ENCODE data around the gene HABP4.
"Not testable (repeated sequence)": the region's sequence is repeated elsewhere in the genome, so short reads cannot be mapped to it uniquely, and the experiment has no call there.

The HABP4 gene

DNA sequence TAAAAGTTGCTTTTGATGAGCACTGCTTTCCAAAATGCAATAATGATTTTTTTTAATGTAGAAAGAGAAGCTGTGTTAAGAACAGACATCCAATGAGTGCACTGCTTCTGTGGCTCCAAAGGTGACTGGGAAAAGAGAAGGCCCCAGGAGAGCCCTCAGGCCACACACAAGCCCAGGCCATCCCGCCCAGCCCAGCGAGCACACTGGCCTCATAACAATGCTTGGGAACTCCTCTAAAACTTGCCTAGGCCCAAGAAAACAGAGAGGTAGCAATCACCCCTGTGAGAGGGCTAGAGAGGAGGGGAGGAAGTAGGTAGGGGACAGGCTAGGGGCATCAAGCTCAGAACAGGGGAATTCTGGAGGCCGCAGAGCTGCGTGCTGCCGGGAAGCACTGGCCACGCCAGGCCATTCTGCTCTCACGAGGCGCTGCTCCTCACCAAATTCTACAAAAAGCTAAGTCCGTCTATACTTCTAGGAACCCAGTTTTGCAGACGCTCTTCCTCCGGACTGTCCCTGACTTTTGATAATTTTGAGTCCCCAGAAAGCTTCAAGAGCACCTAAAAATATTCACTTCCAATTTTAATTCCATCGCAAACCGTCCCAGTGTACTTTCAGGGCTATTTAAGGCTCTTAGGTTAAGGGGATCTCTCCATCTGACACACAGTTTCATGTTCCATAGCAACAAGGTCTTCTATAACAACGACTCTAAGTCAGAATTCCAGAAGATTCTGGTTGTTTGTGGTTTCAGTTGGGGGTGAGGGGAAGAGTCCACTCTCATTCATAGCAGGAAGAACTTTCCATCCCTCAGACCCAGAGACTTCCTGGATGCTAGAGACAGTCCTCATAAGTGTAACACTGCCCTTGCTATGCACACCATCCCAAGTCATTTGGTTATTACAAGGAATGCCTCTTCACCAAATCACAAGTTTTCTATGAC is 51.0 kb downstream of the HABP4 start:
- no peak for DNase-seq

DNA sequence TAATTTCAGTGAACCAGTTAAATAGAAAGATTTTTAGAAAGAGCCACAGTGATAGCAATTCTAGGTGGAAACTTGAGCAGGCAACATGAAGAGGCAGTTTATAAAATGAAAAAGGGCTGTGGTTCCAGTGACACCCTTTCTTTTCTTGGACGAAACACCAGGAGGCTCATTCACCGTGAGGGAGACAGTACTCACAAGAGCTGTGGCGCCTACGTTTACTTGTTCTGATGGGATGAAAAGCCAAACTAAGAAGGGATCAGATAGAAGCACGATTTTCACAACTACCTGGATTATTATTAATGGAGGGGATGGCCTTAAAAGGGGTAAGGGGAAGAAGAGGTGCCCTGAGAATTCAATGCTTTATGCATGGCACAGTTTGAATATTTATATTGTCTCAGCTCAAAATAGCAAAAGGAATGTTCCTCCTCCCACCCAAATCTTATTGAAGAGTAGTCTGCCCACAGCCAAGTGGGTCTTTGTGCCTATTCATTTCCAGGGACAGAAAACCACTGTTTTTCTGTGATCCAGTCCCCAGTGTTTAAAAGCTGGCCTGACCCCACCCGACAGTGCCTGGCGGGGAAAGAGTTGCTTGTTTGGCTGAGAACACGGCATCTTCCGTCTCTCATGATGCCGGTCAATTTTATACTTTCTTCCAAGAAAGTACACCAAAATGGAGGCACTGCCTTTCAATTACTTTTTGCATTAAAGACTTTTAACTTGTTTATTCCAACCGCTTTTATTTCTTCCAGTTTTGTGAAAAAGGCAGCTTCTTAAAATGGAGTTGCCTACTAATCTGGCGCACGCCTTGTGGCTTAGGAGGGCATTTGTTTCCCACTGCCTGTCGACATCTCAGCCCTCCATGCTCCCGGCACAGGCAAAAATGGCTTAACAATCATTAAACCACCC is 51.9 kb downstream of the HABP4 start:
- no peak for DNase-seq

DNA sequence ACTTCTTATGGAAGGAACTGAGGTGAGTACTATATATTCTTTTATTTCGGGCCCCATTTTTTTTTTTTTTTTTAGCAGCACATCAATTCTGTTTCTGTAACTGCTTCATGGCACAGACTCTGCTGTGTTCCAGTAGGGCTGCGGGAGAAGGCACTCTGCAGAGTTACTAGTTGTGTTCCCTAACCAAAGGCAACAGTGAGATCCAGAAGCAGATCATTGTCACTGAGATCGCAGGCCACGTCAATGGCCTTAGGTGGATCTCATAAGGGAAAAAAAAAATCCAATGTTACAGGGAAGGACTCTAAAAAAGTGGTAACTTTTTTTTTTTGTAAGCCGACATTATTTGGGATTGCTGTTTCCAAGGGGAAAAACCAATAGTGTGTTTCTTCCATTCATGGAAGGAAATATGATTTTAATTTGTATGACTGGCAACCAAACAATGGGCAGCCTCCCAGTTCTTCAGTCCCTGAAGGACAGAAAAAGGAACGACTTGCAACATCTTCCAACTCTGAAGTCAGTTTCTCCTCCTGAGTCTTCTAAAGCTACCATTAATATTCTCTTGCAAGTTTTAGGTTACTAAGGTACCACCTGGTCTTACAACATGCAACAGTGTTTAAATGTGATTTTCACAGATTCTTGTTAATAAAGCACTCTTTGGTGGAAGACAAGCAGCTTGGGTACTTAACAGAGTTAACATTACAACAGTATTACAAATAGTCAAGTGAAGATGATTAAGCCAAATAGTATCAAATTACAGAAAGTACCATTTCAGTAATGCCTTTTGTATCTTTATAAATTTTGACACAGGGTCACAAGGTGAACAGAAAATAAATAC is 52.8 kb downstream of the HABP4 start:
- DNase-seq, result no peak

DNA sequence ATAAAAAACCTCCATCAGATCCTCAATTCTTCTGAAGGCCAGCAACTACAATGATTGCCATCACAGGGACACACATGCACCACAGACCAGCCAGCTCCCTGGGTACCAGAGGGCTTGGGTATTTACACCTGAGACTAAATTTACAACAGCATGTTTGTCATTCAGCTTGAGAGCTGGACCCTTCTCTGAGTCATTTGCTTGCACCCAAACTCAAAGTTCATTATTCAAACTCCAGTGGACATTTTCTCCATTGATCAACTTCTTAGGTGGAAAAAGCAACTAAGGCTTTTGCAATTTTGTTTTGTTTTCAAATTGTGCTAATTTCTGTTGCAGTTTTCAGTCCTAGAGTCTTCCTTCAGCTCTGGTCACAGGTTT is 53.4 kb downstream of the HABP4 start:
- not testable (repeated sequence) for DNase-seq

DNA sequence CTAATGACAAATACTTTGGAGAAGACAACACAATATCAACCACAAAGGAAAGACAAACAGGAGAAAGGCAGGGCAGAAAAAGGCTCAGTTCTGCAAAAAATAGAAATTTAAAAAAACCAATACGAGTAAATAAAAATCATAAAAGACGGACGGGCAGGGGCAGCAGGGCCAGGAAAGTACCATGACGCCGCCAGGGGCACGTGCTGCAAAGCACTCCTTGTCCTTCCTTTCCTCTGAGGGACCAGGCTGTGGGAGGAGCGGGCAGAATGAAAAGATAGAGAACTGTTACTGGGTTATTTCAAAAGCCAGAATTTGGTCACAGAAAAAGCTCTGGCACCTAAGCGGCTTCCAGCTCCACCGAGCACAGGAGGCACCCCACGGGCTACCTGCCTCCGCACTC is 53.9 kb downstream of the HABP4 start:
- DNase-seq, result no peak

DNA sequence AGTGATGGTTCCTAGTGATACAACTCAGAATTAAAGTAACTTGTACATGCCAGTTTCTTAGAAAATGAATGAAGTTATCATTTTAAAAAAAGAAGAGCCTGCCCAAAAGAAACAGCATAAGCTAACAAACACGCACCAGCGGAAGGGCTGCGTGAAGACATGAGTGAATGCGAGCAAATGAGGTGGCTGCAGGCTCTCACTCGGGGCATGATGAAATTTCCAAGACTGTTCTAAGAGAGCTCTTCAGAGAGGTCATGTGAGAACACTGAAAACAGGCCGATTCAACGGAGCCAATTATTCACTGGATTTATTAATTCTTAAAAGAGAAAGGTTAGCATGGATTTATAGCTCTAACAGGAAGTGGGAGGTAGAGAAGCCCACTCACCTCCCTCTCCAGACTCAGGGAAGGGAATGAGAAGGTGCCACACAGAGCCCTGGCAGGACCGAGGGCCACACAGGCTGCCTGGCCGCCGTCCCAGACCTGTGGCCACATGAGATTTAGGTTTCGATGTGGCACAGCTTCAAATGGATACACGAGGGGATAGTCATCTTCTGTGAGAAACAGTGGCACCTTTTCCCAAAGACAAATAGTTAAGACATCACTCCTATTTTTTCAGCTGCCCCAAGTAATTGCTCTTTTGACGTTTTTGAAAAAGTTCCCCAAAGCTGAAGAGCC is 55.5 kb downstream of the HABP4 start:
- no peak for DNase-seq

DNA sequence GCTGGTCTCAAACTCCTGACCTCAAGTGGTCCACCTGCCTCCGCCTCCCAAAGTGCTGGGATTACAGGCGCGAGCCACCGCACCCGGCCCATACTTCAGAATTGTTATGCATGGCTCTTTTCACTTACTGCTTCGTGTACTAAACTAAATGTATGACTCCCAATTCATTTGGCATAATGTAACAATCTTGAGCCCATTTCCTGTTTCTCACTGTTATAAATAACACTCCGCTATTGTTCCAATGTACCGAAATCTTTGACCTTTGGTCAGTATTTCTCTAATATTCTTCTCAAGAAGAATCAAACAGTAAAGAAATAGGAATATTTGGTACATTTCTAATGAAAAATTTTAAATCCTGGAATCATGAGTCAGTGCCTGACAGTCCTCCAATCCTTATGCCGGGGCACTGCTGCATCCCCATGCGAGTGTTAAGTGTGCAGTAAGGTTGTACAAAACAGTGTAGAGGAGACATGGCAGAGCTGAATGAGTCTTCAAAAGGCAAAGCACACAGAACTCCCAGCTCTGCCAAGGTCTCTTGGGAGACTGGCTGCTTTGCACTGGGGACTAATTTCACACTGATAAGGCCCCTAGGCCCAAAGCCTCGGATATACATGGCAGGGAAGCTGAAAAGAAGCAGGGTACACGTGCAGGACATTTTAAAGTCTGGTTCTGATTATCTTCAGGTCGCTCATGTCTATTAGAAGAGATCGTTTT is 58.4 kb downstream of the HABP4 start:
- DNase-seq, result no peak

DNA sequence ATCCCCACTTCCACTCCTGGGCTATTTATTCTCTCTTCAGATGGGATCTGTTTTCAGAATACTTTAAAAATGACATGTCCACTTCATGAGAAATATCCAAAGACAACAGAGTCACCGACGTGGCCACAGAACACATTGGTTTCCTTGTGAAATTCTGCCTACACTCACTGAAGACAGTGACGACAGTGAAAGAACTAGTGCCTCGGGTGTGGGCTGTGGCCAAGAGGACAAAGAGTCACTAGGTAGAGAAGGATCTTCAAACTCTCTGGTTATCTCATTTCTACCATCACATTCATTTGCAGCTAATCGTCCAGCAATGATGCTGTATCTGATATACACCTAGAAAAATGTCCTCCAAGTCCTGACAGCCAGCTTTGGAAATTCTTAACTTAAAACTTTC is 59.1 kb downstream of the HABP4 start:
- DNase-seq, result no peak

DNA sequence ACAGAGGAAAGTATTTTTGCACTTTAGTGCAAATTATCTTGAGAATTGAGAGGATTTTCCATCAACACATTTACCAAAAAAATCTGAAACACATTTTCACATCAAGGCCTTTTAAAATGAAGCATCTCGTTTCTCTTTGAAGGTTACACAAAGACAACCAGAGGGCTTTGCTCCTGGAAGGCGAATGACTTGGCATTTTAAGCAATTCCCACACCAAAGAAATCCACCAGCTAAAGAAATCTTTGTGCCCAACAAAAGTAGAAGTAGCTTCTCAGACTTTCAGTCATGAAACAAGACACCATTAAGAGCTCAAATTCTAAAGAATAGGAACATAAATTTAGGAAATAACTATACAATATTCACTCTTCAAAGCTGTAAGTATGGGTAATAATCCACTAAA is 59.9 kb downstream of the HABP4 start:
- DNase-seq, result no peak

DNA sequence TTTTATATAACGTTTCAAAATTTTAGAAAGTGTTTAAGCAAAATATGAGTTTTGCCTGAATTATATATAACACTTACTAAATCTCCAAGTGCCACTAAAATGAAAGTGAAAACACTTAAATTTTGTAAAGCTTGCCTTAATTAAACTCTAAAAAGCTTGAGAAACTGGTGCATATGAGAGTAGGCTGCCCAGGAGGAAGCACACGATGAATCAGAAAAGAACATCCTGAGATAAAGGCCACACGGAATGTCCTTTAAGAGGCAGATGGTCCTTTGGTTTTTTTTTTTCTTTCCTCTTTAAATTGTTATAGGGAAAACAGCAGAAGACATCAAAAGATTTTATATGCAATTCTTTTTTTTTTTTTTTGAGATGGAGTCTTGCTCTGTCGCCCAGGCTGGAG is 60.3 kb downstream of the HABP4 start:
- no peak for DNase-seq

DNA sequence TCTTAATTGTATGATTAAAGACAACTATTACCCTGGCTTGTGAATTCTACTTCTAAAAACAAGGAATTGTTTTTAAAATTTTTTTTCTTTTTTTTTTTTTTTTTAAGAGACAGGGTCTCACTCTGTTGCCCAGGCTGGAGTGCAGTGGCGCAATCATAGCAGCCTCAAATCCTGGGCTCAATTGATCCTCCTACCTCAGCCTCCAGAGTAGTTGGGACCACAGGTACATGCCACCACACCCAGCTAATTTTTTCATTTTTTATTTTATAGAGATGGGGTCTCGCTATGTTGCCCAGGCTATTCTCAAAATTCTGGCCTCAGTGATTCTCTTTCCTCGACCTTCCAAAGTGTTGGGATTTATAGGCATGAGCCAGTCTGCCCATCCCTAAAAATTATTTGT is 62.3 kb downstream of the HABP4 start:
- no peak for DNase-seq

DNA sequence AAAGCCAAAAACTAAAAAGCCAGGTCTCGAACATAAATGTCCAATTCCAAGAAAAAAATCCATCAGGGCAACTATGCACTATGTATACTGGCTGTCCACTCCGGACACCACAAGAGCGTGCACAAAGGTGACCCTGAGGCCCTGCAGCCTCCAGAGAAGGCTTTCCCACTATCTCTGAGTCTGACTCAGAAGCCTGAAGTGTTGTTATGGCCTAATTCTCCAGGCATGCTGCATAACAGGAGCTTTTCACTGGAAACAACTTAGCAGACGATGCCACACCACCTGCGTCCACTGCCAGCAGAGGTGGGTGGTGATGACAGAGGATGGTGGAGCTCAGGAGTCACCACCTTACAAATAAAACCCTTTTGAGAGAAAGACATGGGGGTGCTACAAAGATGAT is 63.7 kb downstream of the HABP4 start:
- DNase-seq, result no peak

DNA sequence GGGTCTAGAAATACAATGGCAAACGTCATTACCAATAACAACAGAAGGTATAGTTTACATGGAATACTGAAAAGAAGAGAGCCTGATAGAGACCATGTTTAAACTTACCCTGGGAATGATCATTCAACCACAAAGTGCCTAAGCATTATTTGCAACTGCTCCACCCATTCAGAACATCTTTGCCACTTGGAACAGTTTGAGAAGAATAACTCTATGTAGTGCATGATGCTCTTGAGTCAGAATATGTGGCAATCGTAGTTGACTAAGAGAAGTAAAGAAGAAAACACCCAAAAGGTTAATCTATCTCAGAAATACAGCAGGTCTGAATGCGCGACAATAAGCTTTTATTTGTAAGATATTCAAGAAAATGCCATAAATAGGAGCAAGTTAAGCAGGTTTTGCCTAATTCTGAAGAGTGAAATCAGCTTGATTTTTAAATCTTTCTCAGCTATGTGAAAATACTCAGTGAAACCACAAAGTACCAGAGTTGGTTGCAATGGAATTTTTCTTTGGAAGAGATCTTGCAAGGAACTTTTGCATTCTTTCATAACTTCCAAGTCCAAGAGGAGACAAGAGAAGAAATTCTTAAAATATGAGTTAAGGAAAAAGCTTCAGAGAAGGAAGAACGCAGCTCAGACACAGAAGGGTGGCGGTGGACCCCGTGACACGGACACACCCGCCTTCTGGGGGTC is 64.3 kb downstream of the HABP4 start:
- no peak for DNase-seq

DNA sequence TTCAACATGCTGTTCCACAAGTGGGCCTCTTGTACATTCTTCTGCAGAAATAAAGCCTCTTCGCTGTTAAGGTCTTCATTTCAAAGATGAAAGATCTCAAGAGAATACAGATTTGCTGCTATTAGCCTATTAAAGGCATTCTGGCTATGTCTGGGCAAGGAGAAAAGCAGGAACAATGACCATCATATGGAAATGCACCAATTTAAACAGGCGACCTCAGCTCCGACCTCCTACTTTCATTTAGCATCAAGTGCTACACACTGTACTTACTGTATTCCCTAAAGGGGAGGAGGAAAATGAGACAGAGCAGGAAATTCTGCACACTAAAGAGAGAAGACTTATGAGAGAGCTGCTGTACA is 64.8 kb downstream of the HABP4 start:
- DNase-seq, result no peak

DNA sequence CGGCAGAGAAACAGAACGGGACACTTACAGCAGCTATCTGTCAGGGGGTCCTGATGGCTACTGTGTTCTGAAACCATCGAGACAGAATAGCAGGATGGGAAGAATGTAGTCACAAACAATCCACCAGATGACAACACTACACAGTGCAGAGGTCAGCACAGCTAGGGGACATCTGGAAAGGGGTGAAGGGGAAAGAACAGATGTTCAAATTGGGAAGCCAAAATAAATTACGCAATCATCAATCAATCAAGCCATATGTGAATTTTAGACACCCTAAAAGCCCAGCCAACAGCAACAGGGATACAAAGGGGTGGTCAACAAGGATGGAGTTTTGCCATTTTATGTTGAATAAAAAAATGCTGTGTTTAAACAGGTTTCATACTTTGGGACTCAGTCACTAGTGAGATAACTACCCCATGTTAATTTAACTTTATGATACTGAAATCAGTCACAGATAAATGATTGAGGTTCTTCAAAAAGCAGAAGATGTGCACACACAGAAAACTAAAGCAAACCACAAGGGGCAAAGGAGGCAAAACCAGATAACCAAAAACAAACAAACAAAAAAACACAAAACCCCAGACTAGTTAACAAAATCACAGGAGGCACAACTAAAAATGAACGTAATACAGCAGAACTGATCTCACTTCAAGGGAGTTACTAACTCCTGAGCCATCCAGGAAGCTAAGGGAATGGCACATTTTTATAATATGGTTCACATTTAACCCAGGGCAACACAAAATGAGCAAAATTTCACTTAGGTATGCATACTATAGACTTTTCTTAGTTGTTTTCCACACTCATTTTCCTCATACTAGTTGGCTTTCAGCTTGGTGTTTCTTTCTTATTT is 65.9 kb downstream of the HABP4 start:
- DNase-seq, result no peak

DNA sequence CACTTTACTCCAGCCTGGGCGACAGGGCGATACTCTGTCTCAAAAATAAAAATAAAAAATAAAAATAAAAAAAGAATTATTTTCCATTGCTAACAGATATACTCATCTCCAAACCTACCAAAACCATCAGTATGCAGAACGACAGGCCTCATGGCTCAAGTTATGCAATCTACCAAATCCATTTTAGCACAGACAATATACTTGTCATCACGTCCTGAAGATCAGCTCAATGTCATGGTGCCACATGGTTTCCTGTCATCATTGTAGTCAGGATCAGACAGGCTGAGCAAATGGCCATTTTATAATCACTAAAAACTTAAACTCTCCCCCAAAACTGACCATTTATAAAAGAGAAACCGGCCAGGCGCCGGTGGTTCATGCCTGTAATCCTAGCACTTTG is 69.1 kb downstream of the HABP4 start:
- no peak for DNase-seq

DNA sequence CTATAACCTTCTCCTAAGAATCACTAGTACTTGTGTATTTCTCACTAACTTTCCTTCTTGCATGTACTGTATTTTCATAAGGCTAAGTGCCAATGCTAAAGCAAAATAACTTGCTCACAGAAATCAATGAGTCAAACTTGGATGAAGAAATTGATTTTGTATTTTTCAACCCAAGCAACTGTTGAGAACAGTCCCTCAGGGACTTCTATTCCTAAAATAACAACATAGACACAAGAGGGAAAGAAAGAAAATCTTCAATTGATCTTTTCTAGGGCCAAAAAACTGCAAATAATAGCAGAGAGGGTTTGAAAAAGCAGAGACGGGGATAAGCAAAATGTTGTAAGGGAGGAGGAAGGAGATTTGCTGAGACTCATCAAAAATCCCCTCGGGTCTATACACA is 69.8 kb downstream of the HABP4 start:
- no peak for DNase-seq

DNA sequence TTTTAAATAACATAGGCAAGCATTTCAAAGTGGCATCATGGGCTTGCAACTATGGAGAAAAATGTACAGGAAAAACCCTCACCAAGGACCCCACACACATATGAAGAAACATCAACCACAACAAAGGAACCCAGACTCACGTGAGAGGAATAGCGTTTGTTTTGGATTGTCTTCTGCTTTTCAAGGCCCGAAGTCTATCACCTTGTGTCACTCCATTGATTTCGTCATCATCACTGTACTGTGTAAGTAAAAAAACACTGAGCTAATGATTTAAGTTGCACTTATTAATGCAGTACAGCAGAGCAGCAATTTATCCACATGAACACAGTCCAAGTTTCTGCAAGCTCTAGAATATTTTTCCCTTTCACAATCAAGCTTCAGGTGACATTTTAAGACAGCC is 72.4 kb downstream of the HABP4 start:
- peak; percentile 5 to 22 for DNase-seq

DNA sequence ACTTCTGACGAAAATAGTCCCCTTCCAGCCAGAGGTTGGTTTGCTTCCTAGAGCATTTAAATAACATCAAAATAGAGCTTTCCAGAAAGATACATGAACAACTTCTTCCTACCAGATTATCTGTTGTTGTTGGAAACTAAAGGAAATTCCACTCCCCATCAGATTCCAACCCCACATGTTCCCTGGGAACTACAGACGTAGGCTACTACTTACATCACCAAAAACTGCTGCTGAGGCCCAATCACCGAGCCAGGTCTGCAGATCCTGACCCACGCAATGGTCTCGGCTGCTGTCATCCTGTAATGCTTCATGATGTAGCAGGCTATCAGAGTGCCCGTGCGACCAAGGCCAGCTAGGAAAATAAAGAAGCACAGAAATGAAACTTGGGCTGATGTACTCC is 73.4 kb downstream of the HABP4 start:
- DNase-seq, result no peak

DNA sequence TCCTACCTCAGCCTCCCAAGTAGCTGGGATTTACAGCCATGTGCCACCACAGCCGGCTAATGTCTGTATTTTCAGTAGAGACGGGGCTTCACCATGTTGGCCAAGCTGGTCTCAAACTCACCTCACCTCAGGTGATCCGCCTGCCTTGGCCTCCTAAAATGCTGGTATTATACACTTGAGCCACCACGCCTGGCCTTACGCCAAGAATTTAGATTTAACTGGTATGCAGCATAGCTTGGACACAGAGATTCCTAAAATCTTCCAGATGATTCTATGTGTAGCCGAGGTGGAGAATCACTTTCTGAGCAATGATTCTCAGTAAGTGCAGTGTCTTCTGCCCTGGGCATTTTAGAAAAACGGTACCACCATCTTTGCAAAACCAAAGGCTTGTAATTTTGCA is 74.1 kb downstream of the HABP4 start:
- DNase-seq, result no peak
